Measurements from ENCODE around the gene CCNL1. TPM values are rescaled to one million over a fixed set of nuclear protein-coding genes. Genes with fewer than 3 reads are reported as not detected.
A peak's percentile ranks its signal among the peaks of the same experiment; 100 is the strongest.
"Not testable (repeated sequence)": the region's sequence is repeated elsewhere in the genome, so short reads cannot be mapped to it uniquely, and the experiment has no call there.

CCNL1 gene
- total and polyA plus RNA-seq, 5 donors from 2014 or later: 48.7 to 1,080 (median 66.0) TPM

DNA sequence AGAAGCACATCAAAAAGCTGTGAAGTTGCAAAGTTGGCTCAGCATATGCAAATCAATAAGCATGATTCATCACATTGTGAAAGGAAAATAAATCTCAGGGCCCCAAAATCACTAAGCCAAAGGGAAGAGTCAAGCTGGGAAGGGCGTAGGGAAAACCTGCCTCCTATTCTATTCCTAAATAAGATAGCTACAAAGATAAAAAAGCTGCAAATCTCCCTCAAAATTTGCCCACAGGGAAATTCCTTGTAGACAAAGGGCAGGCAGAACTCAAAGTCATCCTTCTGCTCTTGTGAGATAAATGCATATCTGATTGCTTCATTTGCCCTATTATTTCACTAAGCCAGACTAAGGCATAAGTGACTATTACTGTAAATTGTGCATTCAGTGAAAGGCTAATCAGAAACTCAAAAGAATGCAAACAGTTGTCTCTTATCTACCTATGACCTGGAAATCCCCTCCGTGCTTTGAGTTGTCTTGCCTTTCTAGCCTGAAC is 30.5 kb upstream of the CCNL1 start:
- DNase-seq (no peak), ATAC-seq (ENCODE audit: low read depth in 2 of 2) (no peak)
- Mint-ChIP-seq H3K4me1 (peaks cover 0 to 9% (median 0%) of the 10 kb centered on the region in 4 donors), H3K27me3 (no peaks in the 10 kb centered on the region), H3K27ac (no peak overlapping the region), H3K4me3 (no peak overlapping the region), H3K9me3 (peaks cover 5 to 87% (median 46%) of the 10 kb centered on the region in 7 donors), H3K36me3 (peaks cover 14% of the 10 kb centered on the region)
- Histone ChIP-seq H3K9me3 (ENCODE audit: control insufficient read depth in 2 of 2, low read length in 2 of 2) (peaks cover 62 to 65% of the 10 kb centered on the region in 2 experiments), H3K4me3 (ENCODE audit: low read depth, low read length) (no peak overlapping the region), H3K27me3 (ENCODE audit: control insufficient read depth, insufficient read depth, low read length) (no peaks in the 10 kb centered on the region), H3K27ac (ENCODE audit: insufficient read depth, low read length, poor library complexity, severe bottlenecking) (no peak overlapping the region), H3K36me3 (ENCODE audit: control insufficient read depth, insufficient read depth, low read length) (peaks cover 9% of the 10 kb centered on the region), H3K4me1 (ENCODE audit: control insufficient read depth, insufficient read depth, low read length, poor library complexity, severe bottlenecking) (no peaks in the 10 kb centered on the region)

DNA sequence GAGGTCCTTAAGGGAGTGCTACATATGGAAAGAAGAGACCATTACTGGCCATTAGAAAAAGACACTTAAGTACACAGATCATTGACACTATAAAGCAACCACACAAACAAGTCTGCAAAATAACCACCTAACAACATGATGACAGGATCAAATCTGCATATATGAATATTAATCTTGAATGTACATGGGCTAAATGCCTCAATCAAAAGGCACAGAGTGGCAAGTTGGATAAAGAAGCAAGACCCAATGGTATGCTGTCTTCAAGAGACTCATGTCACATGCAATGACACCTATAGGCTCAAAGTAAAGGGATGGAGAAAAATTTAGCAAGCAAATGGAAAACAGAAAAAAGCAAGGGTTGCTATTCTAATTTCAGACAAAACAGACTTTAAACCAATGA is 28.4 kb upstream of the CCNL1 start:
- Mint-ChIP-seq H3K27me3 (no peaks in the 10 kb centered on the region), H3K36me3 (peaks cover 29% of the 10 kb centered on the region), H3K4me3 (no peak overlapping the region), H3K27ac (no peak overlapping the region), H3K9me3 (peaks cover 2 to 77% (median 37%) of the 10 kb centered on the region in 7 donors), H3K4me1 (peaks cover 0 to 9% (median 3%) of the 10 kb centered on the region in 4 donors)
- Histone ChIP-seq H3K4me3 (ENCODE audit: low read depth, low read length) (no peak overlapping the region), H3K9me3 (ENCODE audit: control insufficient read depth in 2 of 2, low read length in 2 of 2) (peaks cover 50 to 64% of the 10 kb centered on the region in 2 experiments), H3K4me1 (ENCODE audit: control insufficient read depth, insufficient read depth, low read length, poor library complexity, severe bottlenecking) (no peaks in the 10 kb centered on the region), H3K27ac (ENCODE audit: insufficient read depth, low read length, poor library complexity, severe bottlenecking) (no peak overlapping the region), H3K27me3 (ENCODE audit: control insufficient read depth, insufficient read depth, low read length) (no peaks in the 10 kb centered on the region), H3K36me3 (ENCODE audit: control insufficient read depth, insufficient read depth, low read length) (peaks cover 16% of the 10 kb centered on the region)
- DNase-seq (no peak), ATAC-seq (ENCODE audit: low read depth in 2 of 2) (no peak)

DNA sequence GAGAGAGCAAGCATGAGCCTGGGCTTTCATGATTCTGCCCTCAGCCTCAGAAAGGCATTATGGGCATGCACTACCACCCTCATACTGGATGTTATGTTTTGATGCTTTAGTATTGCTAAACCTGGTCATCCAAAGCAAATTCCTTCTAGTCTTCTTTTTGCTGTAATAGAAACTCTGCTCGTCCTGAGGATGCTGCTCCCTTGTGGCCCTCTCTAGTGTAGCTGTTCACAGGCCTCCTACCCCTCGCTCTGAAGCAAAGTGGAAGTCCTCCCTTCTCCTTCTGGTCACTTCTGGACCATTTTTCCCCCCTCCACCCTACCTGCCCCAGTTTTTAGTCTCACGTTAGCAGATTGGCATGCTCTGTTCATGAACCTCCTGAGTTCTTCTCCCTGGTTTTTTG is 22.9 kb upstream of the CCNL1 start:
- Histone ChIP-seq H3K36me3 (ENCODE audit: control insufficient read depth, insufficient read depth, low read length) (peaks cover 16% of the 10 kb centered on the region), H3K27ac (ENCODE audit: insufficient read depth, low read length, poor library complexity, severe bottlenecking) (no peak overlapping the region), H3K27me3 (ENCODE audit: control insufficient read depth, insufficient read depth, low read length) (no peaks in the 10 kb centered on the region), H3K4me1 (ENCODE audit: control insufficient read depth, insufficient read depth, low read length, poor library complexity, severe bottlenecking) (no peaks in the 10 kb centered on the region), H3K4me3 (ENCODE audit: low read depth, low read length) (no peak overlapping the region), H3K9me3 (ENCODE audit: control insufficient read depth in 2 of 2, low read length in 2 of 2) (peaks cover 21 to 31% of the 10 kb centered on the region in 2 experiments)
- no peaks in the 10 kb centered on the region for H3K27me3 Mint-ChIP-seq
- H3K27ac Mint-ChIP-seq: no peak overlapping the region
- peaks cover 1 to 16% (median 13%) of the 10 kb centered on the region in 4 donors for H3K4me1 Mint-ChIP-seq
- H3K9me3 Mint-ChIP-seq: peaks cover 0 to 37% (median 17%) of the 10 kb centered on the region in 7 donors
- no peak overlapping the region for H3K4me3 Mint-ChIP-seq
- ATAC-seq (ENCODE audit: low read depth in 2 of 2) (no peak), DNase-seq (no peak)
- peaks cover 56% of the 10 kb centered on the region for H3K36me3 Mint-ChIP-seq

DNA sequence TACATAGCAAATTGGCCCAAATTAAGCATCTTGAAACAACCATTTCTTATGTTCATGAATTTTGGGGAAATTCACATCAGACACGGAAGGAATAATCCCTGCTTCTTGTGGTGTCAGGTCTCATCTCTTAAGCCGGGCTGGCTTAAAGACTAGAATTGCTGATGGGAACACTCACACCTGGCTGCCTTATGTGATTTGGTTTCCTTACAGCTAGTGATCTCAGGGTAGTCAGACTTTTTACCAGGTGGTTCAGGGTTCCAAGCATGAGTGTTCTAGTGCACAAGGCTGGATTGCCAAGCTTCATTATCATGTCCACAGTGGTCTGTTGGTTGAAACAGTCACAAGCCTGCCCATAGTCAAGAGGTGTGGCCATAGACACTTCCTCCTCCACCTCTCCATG is 20.3 kb upstream of the CCNL1 start:
- Mint-ChIP-seq H3K4me1 (peaks cover 22 to 33% (median 25%) of the 10 kb centered on the region in 4 donors), H3K27me3 (no peaks in the 10 kb centered on the region), H3K27ac (peak overlapping the region in 1 of 3 donors; percentile 27), H3K9me3 (peaks cover 0 to 21% (median 7%) of the 10 kb centered on the region in 7 donors), H3K36me3 (peaks cover 44% of the 10 kb centered on the region), H3K4me3 (no peak overlapping the region)
- Histone ChIP-seq H3K4me3 (ENCODE audit: low read depth, low read length) (no peak overlapping the region), H3K36me3 (ENCODE audit: control insufficient read depth, insufficient read depth, low read length) (peaks cover 5% of the 10 kb centered on the region), H3K27ac (ENCODE audit: insufficient read depth, low read length, poor library complexity, severe bottlenecking) (no peak overlapping the region), H3K9me3 (ENCODE audit: control insufficient read depth in 2 of 2, low read length in 2 of 2) (peaks cover 0 to 13% of the 10 kb centered on the region in 2 experiments), H3K27me3 (ENCODE audit: control insufficient read depth, insufficient read depth, low read length) (no peaks in the 10 kb centered on the region), H3K4me1 (ENCODE audit: control insufficient read depth, insufficient read depth, low read length, poor library complexity, severe bottlenecking) (peaks cover 15% of the 10 kb centered on the region)
- no peak for ATAC-seq (ENCODE audit: low read depth in 2 of 2)
- DNase-seq: no peak

DNA sequence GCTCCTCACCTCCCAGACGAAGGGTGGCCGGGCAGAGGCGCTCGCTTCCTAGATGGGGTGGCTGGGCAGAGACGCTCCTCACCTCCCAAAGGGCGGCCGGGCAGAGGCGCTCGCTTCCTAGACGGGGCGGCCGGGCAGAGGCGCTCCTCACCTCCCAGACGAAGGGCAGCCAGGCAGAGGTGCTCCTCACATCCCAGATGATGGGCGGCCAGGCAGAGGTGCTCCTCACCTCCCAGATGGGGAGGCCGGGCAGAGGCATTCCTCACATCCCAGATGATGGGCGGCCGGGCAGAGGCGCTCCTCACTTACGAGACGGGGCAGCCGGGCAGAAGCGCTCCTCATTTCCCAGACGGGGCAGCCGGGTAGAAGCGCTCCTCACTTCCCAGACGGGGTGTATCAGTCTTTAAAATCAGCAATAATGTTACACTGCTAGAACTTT is 19.4 kb upstream of the CCNL1 start:
- Mint-ChIP-seq H3K9me3 (peaks cover 0 to 17% (median 4%) of the 10 kb centered on the region in 7 donors), H3K27ac (no peak overlapping the region), H3K4me3 (peak overlapping the region in 2 of 4 donors; percentile 5 to 58), H3K27me3 (peaks cover 8% of the 10 kb centered on the region), H3K4me1 (peaks cover 25 to 37% (median 30%) of the 10 kb centered on the region in 4 donors), H3K36me3 (peaks cover 36% of the 10 kb centered on the region)
- ATAC-seq (ENCODE audit: low read depth in 2 of 2) (no peak), DNase-seq (no peak)
- Histone ChIP-seq H3K27me3 (ENCODE audit: control insufficient read depth, insufficient read depth, low read length) (no peaks in the 10 kb centered on the region), H3K4me1 (ENCODE audit: control insufficient read depth, insufficient read depth, low read length, poor library complexity, severe bottlenecking) (peaks cover 19% of the 10 kb centered on the region), H3K27ac (ENCODE audit: insufficient read depth, low read length, poor library complexity, severe bottlenecking) (no peak overlapping the region), H3K36me3 (ENCODE audit: control insufficient read depth, insufficient read depth, low read length) (no peaks in the 10 kb centered on the region), H3K4me3 (ENCODE audit: low read depth, low read length) (no peak overlapping the region), H3K9me3 (ENCODE audit: control insufficient read depth in 2 of 2, low read length in 2 of 2) (peaks cover 0 to 9% of the 10 kb centered on the region in 2 experiments)

DNA sequence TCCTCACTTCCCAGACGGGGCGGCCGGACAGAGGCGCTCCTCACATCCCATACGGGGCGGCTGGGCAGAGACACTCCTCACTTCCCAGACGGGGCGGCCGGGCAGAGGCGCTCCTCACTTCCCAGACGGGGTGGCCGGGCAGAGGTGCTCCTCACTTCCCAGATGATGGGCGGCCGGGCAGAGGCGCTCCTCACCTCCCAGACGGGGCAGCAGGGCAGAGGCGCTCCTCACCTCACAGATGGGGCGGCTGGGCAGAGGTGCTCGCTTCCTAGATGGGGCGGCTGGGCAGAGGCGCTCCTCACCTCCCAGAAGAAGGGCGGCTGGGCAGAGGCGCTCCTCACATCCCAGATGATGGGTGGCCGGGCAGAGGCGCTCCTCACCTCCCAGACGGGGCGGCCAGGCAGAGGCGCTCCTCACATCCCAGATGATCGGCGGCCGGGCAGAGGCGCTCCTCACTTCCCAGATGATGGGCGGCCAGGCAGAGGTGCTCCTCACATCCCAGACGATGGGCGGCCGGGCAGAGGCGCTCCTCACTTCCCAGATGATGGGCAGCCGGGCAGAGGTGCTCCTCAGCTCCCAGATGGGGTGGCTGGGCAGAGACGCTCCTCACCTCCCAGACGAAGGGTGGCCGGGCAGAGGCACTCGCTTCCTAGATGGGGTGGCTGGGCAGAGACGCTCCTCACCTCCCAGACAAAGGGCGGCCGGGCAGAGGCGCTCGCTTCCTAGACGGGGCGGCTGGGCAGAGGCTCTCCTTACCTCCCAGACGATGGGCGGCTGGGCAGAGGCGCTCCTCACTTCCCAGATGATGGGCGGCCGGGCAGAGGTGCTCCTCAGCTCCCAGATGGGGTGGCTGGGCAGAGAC is 18.8 kb upstream of the CCNL1 start:
- peaks cover 24% of the 10 kb centered on the region for H3K4me1 ChIP-seq (ENCODE audit: control insufficient read depth, insufficient read depth, low read length, poor library complexity, severe bottlenecking)
- not testable (repeated sequence) for H3K27ac Mint-ChIP-seq; H3K36me3 ChIP-seq (ENCODE audit: control insufficient read depth, insufficient read depth, low read length); DNase-seq; H3K27ac ChIP-seq (ENCODE audit: insufficient read depth, low read length, poor library complexity, severe bottlenecking); H3K9me3 ChIP-seq (ENCODE audit: control insufficient read depth in 2 of 2, low read length in 2 of 2); H3K4me3 ChIP-seq (ENCODE audit: low read depth, low read length); H3K4me3 Mint-ChIP-seq; ATAC-seq (ENCODE audit: low read depth in 2 of 2); H3K27me3 ChIP-seq (ENCODE audit: control insufficient read depth, insufficient read depth, low read length)
- Mint-ChIP-seq H3K9me3 (peaks cover 0 to 11% (median 4%) of the 10 kb centered on the region in 7 donors), H3K4me1 (peaks cover 26 to 41% (median 34%) of the 10 kb centered on the region in 4 donors), H3K36me3 (peaks cover 30% of the 10 kb centered on the region), H3K27me3 (peaks cover 11% of the 10 kb centered on the region)

DNA sequence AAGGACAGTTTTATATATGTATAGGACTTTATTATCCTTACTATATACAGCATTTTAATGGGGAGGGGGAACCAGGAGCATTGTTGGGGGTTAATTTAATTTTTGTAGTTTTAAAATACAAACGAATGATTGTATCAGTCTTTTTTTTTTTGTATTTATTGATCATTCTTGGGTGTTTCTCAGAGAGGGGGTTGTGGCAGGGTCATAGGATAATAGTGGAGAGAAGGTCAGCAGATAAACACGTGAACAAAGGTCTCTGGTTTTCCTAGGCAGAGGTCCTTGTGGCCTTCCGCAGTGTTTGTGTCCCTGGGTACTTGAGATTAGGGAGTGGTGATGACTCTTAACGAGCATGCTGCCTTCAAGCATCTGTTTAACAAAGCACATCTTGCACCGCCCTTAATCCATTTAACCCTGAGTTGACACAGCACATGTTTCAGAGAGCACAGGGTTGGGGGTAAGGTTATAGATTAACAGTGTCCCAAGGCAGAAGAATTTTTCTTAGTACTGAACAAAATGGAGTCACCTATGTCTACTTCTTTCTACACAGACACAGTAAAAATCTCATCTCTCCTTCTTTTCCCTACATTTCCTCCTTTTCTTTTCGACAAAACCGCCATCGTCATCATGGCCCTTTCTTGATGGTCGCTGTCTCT is 18.0 kb upstream of the CCNL1 start:
- Mint-ChIP-seq H3K27ac (peak overlapping the region in 1 of 3 donors; percentile 26), H3K36me3 (peaks cover 22% of the 10 kb centered on the region), H3K27me3 (peaks cover 13% of the 10 kb centered on the region), H3K4me3 (peak overlapping the region in 1 of 4 donors; percentile 91), H3K4me1 (peaks cover 26 to 42% (median 32%) of the 10 kb centered on the region in 4 donors)
- not testable (repeated sequence) for H3K27me3 ChIP-seq (ENCODE audit: control insufficient read depth, insufficient read depth, low read length); H3K27ac ChIP-seq (ENCODE audit: insufficient read depth, low read length, poor library complexity, severe bottlenecking); H3K9me3 ChIP-seq (ENCODE audit: control insufficient read depth in 2 of 2, low read length in 2 of 2); H3K36me3 ChIP-seq (ENCODE audit: control insufficient read depth, insufficient read depth, low read length); H3K4me3 ChIP-seq (ENCODE audit: low read depth, low read length); ATAC-seq (ENCODE audit: low read depth in 2 of 2); H3K9me3 Mint-ChIP-seq; DNase-seq
- H3K4me1 ChIP-seq (ENCODE audit: control insufficient read depth, insufficient read depth, low read length, poor library complexity, severe bottlenecking): peaks cover 24% of the 10 kb centered on the region
